Measurements from ENCODE around the gene WDR43. TPM values are rescaled to one million over a fixed set of nuclear protein-coding genes. Genes with fewer than 3 reads are reported as not detected.

Gene WDR43
- total RNA-seq, 1 experiment from 2014 or later = 112 TPM

DNA sequence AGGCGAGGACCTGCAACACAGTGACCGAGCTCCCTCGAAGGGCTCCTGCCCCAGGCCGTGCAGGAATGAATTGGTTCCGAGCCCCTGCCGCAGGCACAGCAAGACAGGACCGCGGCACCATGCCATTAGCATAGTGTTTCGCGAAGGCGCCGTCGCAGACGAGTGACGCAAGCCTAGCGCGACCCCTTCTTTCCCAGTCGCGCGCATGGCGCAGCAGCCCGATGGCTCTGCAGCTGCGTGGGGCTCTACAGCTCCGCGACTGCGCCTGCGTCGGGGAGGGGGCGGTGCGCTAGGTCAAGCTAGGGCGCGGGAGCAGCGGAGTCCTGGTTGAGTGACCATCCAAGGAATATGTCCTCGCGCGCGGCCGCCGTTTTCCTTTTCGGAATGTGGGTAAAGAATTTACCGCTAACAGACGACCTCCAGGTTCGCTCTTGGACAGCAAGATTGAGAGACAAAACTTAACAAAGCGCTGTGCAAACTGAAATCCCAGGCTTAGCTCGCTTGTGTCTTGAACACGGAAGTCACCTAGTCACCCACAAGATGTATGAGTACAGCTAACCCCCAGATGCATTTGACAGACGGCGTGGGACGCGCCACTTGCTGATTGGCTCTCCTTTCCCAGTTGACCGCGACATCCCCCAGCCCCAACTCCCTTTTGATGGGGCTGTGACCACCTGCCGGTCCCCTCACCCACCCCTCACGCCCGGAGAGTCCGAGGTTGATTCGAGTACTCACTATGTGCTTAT is 24.1 kb upstream of the WDR43 start, which contains the start of gene TRMT61B (continued):
- TF ChIP-seq, protein P1, sequence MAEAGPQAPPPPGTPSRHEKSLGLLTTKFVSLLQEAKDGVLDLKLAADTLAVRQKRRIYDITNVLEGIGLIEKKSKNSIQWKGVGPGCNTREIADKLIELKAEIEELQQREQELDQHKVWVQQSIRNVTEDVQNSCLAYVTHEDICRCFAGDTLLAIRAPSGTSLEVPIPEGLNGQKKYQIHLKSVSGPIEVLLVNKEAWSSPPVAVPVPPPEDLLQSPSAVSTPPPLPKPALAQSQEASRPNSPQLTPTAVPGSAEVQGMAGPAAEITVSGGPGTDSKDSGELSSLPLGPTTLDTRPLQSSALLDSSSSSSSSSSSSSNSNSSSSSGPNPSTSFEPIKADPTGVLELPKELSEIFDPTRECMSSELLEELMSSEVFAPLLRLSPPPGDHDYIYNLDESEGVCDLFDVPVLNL (CRISPR knock-in tag; IDR thresholded peaks at IDR 0.05; ENCODE audit: borderline replicate concordance, low read depth) = 0 out of 2 replicates have a peak, but pooled peaks have one; percentile 59
- TF ChIP-seq NFATC4 (CRISPR knock-in tag; IDR thresholded peaks at IDR 0.05) = no peak
- peak; percentile 94 for TF ChIP-seq MYBL2 (CRISPR knock-in tag; IDR thresholded peaks at IDR 0.05)
- 0 out of 2 replicates have a peak, but pooled peaks have one; percentile 48 for TF ChIP-seq ESRRA (CRISPR knock-in tag; IDR thresholded peaks at IDR 0.05; ENCODE audit: borderline replicate concordance)
- TF ChIP-seq GABPB1 (CRISPR knock-in tag; IDR thresholded peaks at IDR 0.05) = peak; percentile 88
- TF ChIP-seq, protein P2, sequence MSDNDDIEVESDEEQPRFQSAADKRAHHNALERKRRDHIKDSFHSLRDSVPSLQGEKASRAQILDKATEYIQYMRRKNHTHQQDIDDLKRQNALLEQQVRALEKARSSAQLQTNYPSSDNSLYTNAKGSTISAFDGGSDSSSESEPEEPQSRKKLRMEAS (CRISPR knock-in tag; IDR thresholded peaks at IDR 0.05) = peak; percentile 96
- TF ChIP-seq, protein P3, sequence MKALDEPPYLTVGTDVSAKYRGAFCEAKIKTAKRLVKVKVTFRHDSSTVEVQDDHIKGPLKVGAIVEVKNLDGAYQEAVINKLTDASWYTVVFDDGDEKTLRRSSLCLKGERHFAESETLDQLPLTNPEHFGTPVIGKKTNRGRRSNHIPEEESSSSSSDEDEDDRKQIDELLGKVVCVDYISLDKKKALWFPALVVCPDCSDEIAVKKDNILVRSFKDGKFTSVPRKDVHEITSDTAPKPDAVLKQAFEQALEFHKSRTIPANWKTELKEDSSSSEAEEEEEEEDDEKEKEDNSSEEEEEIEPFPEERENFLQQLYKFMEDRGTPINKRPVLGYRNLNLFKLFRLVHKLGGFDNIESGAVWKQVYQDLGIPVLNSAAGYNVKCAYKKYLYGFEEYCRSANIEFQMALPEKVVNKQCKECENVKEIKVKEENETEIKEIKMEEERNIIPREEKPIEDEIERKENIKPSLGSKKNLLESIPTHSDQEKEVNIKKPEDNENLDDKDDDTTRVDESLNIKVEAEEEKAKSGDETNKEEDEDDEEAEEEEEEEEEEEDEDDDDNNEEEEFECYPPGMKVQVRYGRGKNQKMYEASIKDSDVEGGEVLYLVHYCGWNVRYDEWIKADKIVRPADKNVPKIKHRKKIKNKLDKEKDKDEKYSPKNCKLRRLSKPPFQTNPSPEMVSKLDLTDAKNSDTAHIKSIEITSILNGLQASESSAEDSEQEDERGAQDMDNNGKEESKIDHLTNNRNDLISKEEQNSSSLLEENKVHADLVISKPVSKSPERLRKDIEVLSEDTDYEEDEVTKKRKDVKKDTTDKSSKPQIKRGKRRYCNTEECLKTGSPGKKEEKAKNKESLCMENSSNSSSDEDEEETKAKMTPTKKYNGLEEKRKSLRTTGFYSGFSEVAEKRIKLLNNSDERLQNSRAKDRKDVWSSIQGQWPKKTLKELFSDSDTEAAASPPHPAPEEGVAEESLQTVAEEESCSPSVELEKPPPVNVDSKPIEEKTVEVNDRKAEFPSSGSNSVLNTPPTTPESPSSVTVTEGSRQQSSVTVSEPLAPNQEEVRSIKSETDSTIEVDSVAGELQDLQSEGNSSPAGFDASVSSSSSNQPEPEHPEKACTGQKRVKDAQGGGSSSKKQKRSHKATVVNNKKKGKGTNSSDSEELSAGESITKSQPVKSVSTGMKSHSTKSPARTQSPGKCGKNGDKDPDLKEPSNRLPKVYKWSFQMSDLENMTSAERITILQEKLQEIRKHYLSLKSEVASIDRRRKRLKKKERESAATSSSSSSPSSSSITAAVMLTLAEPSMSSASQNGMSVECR (CRISPR knock-in tag; IDR thresholded peaks at IDR 0.05; ENCODE audit: borderline replicate concordance) = peak; percentile 92
- TF ChIP-seq, protein P4, sequence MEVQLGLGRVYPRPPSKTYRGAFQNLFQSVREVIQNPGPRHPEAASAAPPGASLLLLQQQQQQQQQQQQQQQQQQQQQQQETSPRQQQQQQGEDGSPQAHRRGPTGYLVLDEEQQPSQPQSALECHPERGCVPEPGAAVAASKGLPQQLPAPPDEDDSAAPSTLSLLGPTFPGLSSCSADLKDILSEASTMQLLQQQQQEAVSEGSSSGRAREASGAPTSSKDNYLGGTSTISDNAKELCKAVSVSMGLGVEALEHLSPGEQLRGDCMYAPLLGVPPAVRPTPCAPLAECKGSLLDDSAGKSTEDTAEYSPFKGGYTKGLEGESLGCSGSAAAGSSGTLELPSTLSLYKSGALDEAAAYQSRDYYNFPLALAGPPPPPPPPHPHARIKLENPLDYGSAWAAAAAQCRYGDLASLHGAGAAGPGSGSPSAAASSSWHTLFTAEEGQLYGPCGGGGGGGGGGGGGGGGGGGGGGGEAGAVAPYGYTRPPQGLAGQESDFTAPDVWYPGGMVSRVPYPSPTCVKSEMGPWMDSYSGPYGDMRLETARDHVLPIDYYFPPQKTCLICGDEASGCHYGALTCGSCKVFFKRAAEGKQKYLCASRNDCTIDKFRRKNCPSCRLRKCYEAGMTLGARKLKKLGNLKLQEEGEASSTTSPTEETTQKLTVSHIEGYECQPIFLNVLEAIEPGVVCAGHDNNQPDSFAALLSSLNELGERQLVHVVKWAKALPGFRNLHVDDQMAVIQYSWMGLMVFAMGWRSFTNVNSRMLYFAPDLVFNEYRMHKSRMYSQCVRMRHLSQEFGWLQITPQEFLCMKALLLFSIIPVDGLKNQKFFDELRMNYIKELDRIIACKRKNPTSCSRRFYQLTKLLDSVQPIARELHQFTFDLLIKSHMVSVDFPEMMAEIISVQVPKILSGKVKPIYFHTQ (CRISPR knock-in tag; IDR thresholded peaks at IDR 0.05) = no peak
- no peak for TF ChIP-seq NR2C2 (CRISPR knock-in tag; IDR thresholded peaks at IDR 0.05)
- TF ChIP-seq ZNF121 (CRISPR knock-in tag; IDR thresholded peaks at IDR 0.05) = no peak
- no peak for TF ChIP-seq NR3C1 (CRISPR knock-in tag; conservative IDR thresholded peaks at IDR 0.05; ENCODE audit: low read depth)
- TF ChIP-seq SMAD3 (CRISPR knock-in tag; IDR thresholded peaks at IDR 0.05; ENCODE audit: borderline replicate concordance) = no peak; the same call in 1 of the 2 replicates
- TF ChIP-seq TCF7 (CRISPR knock-in tag; IDR thresholded peaks at IDR 0.05; ENCODE audit: low read depth) = 0 out of 2 replicates have a peak, but pooled peaks have one; percentile 60
- peak; percentile 97; the same call in 1 of the 2 replicates for TF ChIP-seq ATF1 (CRISPR knock-in tag; IDR thresholded peaks at IDR 0.05)
- TF ChIP-seq, protein P5, sequence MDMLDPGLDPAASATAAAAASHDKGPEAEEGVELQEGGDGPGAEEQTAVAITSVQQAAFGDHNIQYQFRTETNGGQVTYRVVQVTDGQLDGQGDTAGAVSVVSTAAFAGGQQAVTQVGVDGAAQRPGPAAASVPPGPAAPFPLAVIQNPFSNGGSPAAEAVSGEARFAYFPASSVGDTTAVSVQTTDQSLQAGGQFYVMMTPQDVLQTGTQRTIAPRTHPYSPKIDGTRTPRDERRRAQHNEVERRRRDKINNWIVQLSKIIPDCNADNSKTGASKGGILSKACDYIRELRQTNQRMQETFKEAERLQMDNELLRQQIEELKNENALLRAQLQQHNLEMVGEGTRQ (CRISPR knock-in tag; IDR thresholded peaks at IDR 0.05) = peak; percentile 47; the same call in 1 of the 2 replicates
- TF ChIP-seq, protein P6, sequence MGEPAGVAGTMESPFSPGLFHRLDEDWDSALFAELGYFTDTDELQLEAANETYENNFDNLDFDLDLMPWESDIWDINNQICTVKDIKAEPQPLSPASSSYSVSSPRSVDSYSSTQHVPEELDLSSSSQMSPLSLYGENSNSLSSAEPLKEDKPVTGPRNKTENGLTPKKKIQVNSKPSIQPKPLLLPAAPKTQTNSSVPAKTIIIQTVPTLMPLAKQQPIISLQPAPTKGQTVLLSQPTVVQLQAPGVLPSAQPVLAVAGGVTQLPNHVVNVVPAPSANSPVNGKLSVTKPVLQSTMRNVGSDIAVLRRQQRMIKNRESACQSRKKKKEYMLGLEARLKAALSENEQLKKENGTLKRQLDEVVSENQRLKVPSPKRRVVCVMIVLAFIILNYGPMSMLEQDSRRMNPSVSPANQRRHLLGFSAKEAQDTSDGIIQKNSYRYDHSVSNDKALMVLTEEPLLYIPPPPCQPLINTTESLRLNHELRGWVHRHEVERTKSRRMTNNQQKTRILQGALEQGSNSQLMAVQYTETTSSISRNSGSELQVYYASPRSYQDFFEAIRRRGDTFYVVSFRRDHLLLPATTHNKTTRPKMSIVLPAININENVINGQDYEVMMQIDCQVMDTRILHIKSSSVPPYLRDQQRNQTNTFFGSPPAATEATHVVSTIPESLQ (CRISPR knock-in tag; IDR thresholded peaks at IDR 0.05) = no peak
- TF ChIP-seq NFE2L1 (CRISPR knock-in tag; IDR thresholded peaks at IDR 0.05) = peak; percentile 15; the same call in 1 of the 2 replicates
- TF ChIP-seq ZNF138 (CRISPR knock-in tag; conservative IDR thresholded peaks at IDR 0.05) = no peak

All from WTC11 (cell line).